Measurements from ENCODE around the gene FAM114A2.

Gene FAM114A2

GRCh38 chr5:153974131-153974812 lies 64.4 kb downstream of the FAM114A2 start:
- Histone ChIP-seq H3K4me3 (replicated peaks; ENCODE audit: low read depth, low read length) (no peak overlapping the region), H3K27me3 (replicated peaks; ENCODE audit: control insufficient read depth, insufficient read depth, low read length) (peaks cover 1% of the 10 kb centered on the region; the same call in 1 of the 2 replicates), H3K36me3 (ENCODE audit: control insufficient read depth, insufficient read depth, low read length) (no peaks in the 10 kb centered on the region)
- peak; percentile 69 for TF ChIP-seq CTCF (IDR thresholded peaks at IDR 0.05; ENCODE audit: insufficient read depth, low read length, poor library complexity, severe bottlenecking)
- peak; percentile 9 for DNase-seq (ENCODE audit: extremely low read depth, insufficient read length)

GRCh38 chr5:153972240-153972639 lies 66.5 kb downstream of the FAM114A2 start:
- TF ChIP-seq CTCF (IDR thresholded peaks at IDR 0.05; ENCODE audit: insufficient read depth, low read length, poor library complexity, severe bottlenecking) = no peak
- Histone ChIP-seq H3K4me3 (replicated peaks; ENCODE audit: low read depth, low read length) (no peak overlapping the region), H3K36me3 (ENCODE audit: control insufficient read depth, insufficient read depth, low read length) (no peaks in the 10 kb centered on the region), H3K27me3 (replicated peaks; ENCODE audit: control insufficient read depth, insufficient read depth, low read length) (peaks cover 1% of the 10 kb centered on the region; the same call in 1 of the 2 replicates)
- no peak for DNase-seq (ENCODE audit: extremely low read depth, insufficient read length)

GRCh38 chr5:153970496-153970895 lies 68.2 kb downstream of the FAM114A2 start:
- Histone ChIP-seq H3K4me3 (replicated peaks; ENCODE audit: low read depth, low read length) (no peak overlapping the region), H3K27me3 (replicated peaks; ENCODE audit: control insufficient read depth, insufficient read depth, low read length) (peaks cover 1% of the 10 kb centered on the region; the same call in 1 of the 2 replicates), H3K36me3 (ENCODE audit: control insufficient read depth, insufficient read depth, low read length) (no peaks in the 10 kb centered on the region)
- no peak for DNase-seq (ENCODE audit: extremely low read depth, insufficient read length)
- TF ChIP-seq CTCF (IDR thresholded peaks at IDR 0.05; ENCODE audit: insufficient read depth, low read length, poor library complexity, severe bottlenecking) = no peak

GRCh38 chr5:153969563-153969895 lies 69.2 kb downstream of the FAM114A2 start:
- no peaks in the 10 kb centered on the region; the same call in 1 of the 2 replicates for H3K27me3 ChIP-seq (replicated peaks; ENCODE audit: control insufficient read depth, insufficient read depth, low read length)
- TF ChIP-seq CTCF (IDR thresholded peaks at IDR 0.05; ENCODE audit: insufficient read depth, low read length, poor library complexity, severe bottlenecking) = no peak
- DNase-seq (ENCODE audit: extremely low read depth, insufficient read length) = no peak

GRCh38 chr5:153968761-153969562 lies 69.7 kb downstream of the FAM114A2 start:
- TF ChIP-seq CTCF (IDR thresholded peaks at IDR 0.05; ENCODE audit: insufficient read depth, low read length, poor library complexity, severe bottlenecking) = no peak
- DNase-seq (ENCODE audit: extremely low read depth, insufficient read length) = no peak
- no peaks in the 10 kb centered on the region for H3K36me3 ChIP-seq (ENCODE audit: control insufficient read depth, insufficient read depth, low read length)
- no peak overlapping the region for H3K4me3 ChIP-seq (replicated peaks; ENCODE audit: low read depth, low read length)
- no peaks in the 10 kb centered on the region; the same call in 1 of the 2 replicates for H3K27me3 ChIP-seq (replicated peaks; ENCODE audit: control insufficient read depth, insufficient read depth, low read length)

More at GRCh38 chr5:153969563-153969895, 69.2 kb downstream of the FAM114A2 start:
- Histone ChIP-seq H3K4me3 (replicated peaks; ENCODE audit: low read depth, low read length) (no peak overlapping the region), H3K36me3 (ENCODE audit: control insufficient read depth, insufficient read depth, low read length) (no peaks in the 10 kb centered on the region)

Data from GM06990 (cell line).